Fibroblast of the aortic adventitia (primary cell): Measurements from ENCODE around the gene JAGN1. TPM values are rescaled to one million over a fixed set of nuclear protein-coding genes. Genes with fewer than 3 reads are reported as not detected.
"Not testable (repeated sequence)": the region's sequence is repeated elsewhere in the genome, so short reads cannot be mapped to it uniquely, and the experiment has no call there.

Experiments used
- DNase-seq: peaks from one replicate; pipeline ENCODE4 v3.0.0-alpha.2; 2010; ENCODE audit warnings: low read depth
- H3K4me3 ChIP-seq: 2 replicates; pipeline ENCODE4 v1.5.1; 2011; ENCODE audit warnings: low read depth, mild to moderate bottlenecking, control low read depth, low read length, moderate library complexity
- total RNA-seq: library from RNA; depleted of rRNA; stranded (reverse); fragments of >200 nt; gene quantifications from 2 replicates; pipeline ENCODE4 v1.2.3, GENCODE V29; 2012; ENCODE audit warnings: low replicate concordance
- TF ChIP-seq, protein P1 (sequence below): IDR thresholded peaks from 2 replicates; pipeline ENCODE4 v1.5.1; 2011; ENCODE audit warnings: mild to moderate bottlenecking, low read length, control low read depth, inconsistent platforms; ENCODE audit not compliant: insufficient read depth

Gene JAGN1
- total RNA-seq, 1 donor: 25.8 TPM

- peak; percentile 83 for DNase-seq
- TF ChIP-seq, protein P1, sequence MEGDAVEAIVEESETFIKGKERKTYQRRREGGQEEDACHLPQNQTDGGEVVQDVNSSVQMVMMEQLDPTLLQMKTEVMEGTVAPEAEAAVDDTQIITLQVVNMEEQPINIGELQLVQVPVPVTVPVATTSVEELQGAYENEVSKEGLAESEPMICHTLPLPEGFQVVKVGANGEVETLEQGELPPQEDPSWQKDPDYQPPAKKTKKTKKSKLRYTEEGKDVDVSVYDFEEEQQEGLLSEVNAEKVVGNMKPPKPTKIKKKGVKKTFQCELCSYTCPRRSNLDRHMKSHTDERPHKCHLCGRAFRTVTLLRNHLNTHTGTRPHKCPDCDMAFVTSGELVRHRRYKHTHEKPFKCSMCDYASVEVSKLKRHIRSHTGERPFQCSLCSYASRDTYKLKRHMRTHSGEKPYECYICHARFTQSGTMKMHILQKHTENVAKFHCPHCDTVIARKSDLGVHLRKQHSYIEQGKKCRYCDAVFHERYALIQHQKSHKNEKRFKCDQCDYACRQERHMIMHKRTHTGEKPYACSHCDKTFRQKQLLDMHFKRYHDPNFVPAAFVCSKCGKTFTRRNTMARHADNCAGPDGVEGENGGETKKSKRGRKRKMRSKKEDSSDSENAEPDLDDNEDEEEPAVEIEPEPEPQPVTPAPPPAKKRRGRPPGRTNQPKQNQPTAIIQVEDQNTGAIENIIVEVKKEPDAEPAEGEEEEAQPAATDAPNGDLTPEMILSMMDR: no peak
- no peak overlapping the region for H3K4me3 ChIP-seq
Measured at GRCh38 chr3:9884555-9885165, 5.8 kb upstream of the JAGN1 start.

- TF ChIP-seq, protein P1: no peak
- DNase-seq: no peak
- no peak overlapping the region for H3K4me3 ChIP-seq
Measured at GRCh38 chr3:9886328-9886727, 4.1 kb upstream of the JAGN1 start.

DNA sequence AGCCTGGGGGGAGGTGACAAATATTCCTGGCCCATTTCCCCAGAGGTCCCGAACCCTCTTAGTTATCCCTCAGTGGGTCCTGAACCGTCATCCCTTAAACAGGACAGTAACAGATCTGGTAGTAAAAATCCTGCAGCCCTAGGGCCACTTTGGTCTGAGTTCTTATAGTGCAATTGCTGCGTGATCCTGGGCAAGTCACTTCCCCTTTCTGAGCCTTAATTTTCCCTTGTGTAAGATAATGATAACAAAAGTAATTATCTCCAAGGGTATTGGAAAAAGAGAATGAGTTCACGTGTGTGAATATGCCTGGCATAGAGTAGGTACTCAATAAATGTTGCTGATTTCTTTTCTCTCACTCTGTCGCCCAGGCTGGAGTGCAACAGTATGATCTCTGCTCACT, 2.9 kb upstream of the JAGN1 start:
- no peak overlapping the region for H3K4me3 ChIP-seq
- DNase-seq: no peak
- TF ChIP-seq, protein P1: no peak

DNA sequence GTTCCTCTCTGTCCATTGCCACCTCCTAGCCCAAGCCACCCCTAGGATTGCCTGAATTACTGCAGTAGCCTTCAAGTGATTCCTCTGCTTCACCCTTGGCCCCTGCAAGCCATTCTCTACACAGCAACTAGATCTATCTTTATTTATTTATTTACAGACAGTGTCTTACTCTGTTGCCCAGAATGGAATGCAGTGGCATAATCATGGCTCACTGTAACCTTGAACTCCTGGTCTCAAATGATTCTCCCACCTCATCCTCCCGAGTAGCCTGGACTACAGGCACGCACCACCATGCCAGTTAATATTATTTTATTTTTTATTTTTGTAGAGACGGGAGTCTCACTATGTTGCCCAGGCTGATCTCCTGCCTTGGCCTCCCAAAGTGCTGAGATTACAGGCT, 1.9 kb upstream of the JAGN1 start:
- TF ChIP-seq, protein P1: no peak
- H3K4me3 ChIP-seq: no peak overlapping the region
- no peak for DNase-seq

DNA sequence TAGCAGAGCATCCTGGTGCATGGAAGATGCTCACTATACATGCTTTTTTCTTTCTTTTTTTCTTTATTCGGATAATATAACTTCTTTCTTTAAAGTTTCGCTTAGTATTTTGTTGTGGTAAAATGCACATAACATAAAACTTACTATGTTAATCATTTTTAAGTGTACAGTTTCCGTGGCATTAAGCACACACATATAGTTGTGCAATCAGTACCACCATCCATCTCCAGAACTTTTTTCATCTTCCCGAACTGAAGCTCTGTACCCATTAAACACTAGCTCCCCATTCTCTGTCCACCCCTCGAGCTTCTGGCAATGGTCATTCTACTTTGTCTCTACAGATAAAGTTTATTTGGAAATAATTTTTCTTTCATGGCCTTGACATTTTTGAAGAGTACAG, 1.0 kb upstream of the JAGN1 start:
- H3K4me3 ChIP-seq: no peak overlapping the region
- TF ChIP-seq, protein P1: no peak
- DNase-seq: no peak

- TF ChIP-seq, protein P1: no peak
- DNase-seq: no peak
- H3K4me3 ChIP-seq: peak overlapping the region; percentile 93
Measured at GRCh38 chr3:9891072-9891622, 737 bp downstream of the JAGN1 start.

GRCh38 chr3:9893739-9894138, 3.3 kb downstream of the JAGN1 start:
- H3K4me3 ChIP-seq: no peak overlapping the region
- TF ChIP-seq, protein P1: no peak
- DNase-seq: no peak

DNA sequence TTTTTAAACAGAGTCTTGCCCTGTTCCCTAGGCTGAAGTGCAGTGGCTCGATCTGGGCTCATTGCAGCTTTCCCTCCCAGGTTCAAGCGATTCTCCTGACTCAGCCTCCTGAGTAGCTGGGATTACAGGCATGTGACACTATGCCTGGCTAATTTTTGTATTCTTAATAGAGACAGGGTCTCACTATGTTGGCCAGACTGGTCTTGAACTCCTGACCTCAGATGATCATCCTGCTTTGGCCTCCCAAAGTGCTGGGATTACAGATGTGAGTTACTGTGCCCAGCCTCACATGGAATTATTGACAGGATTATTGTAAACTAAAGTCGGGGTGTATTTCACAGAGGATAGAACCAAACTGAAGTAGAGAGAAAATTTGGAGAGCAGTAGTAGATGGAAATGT, 5.3 kb downstream of the JAGN1 start:
- not testable (repeated sequence) for H3K4me3 ChIP-seq, DNase-seq

GRCh38 chr3:9896755-9897407, 6.5 kb downstream of the JAGN1 start:
- not testable (repeated sequence) for DNase-seq, H3K4me3 ChIP-seq
